H1 (cell line): ENCODE data around the gene E2F1. TPM values are rescaled to one million over a fixed set of nuclear protein-coding genes. Genes with fewer than 3 reads are reported as not detected.

Source experiments
- CTCF ChIA-PET: fragments of 300-600 bp; sonication (Branson Sonifier 250); formaldehyde crosslinking; loops from one replicate; lab custom pipeline; 2021; ENCODE audit not compliant: partially characterized antibody; lab: Charles Lee
- POLR2A ChIA-PET: fragments of 300-600 bp; sonication (Branson Sonifier 250); formaldehyde crosslinking; loops from one replicate; lab custom pipeline; 2021; ENCODE audit warnings: inconsistent platforms; ENCODE audit not compliant: partially characterized antibody; lab: Charles Lee
- DNase-seq, 2 experiments: peaks; one replicate each; pipeline versions ENCODE4 v3.0.0 to v3.0.0-alpha.2; 2010 to 2022; ENCODE audit warnings: low spot score in 2 of 2, low read depth in 1 of 2, mixed read lengths in 1 of 2
- FAIRE-seq: peaks from 2 replicates; lab custom pipeline; 2011; peaks lifted over from hg19 to GRCh38; lab: Jason Lieb, UNC
- H2AFZ ChIP-seq: 2 replicates; pipeline ENCODE4 v1.8.1; 2012; ENCODE audit warnings: low read length, inconsistent platforms
- H2AK5ac ChIP-seq: 2 replicates; pipeline ENCODE4 v1.6.1; 2013; ENCODE audit warnings: low read depth, low read length
- H2BK120ac ChIP-seq: replicated peaks from 2 replicates; pipeline ENCODE3; 2013; ENCODE audit warnings: low read depth, low read length, inconsistent platforms
- H2BK12ac ChIP-seq: 2 replicates; pipeline ENCODE4 v1.6.1; 2013; ENCODE audit warnings: low read depth, low read length
- H2BK15ac ChIP-seq: 2 replicates; pipeline ENCODE4 v1.6.1; 2013; ENCODE audit warnings: low read length
- H2BK20ac ChIP-seq: 2 replicates; pipeline ENCODE4 v1.6.1; 2013; ENCODE audit warnings: low read length
- H2BK5ac ChIP-seq: 2 replicates; pipeline ENCODE4 v1.6.1; 2013; ENCODE audit warnings: low read depth, low read length
- H3K14ac ChIP-seq: 2 replicates; pipeline ENCODE4 v1.6.1; 2013; ENCODE audit warnings: inconsistent platforms; ENCODE audit not compliant: insufficient read length
- H3K18ac ChIP-seq: 2 replicates; pipeline ENCODE4 v1.6.1; 2013; ENCODE audit warnings: low read length; ENCODE audit errors: extremely low read depth
- H3K23ac ChIP-seq: 2 replicates; pipeline ENCODE4 v1.6.1; 2013; ENCODE audit warnings: inconsistent platforms; ENCODE audit not compliant: insufficient read length
- H3K23me2 ChIP-seq: 2 replicates; pipeline ENCODE4 v1.6.1; 2013; ENCODE audit warnings: low read depth, low read length
- H3K27ac ChIP-seq: 2 replicates; pipeline ENCODE4 v1.6.1; 2011; ENCODE audit warnings: low read depth, low read length, inconsistent platforms
- H3K27me3 ChIP-seq, 4 experiments: replicated peaks in 1 of 4; 1 replicate in 1 of 4; 2 replicates in 3 of 4; pipeline versions ENCODE4 v1.6.1 to v1.8.1; 2011 to 2013; ENCODE audit warnings: low read length in 3 of 4, mild to moderate bottlenecking in 3 of 4, inconsistent platforms in 2 of 4, mixed read lengths in 2 of 4, moderate library complexity in 1 of 4; ENCODE audit not compliant: control insufficient read depth in 3 of 4, insufficient read depth in 3 of 4; ENCODE audit errors: extremely low read depth in 1 of 4
- H3K36me3 ChIP-seq, 4 experiments: 2 replicates each; pipeline versions ENCODE4 v1.6.1 to v1.8.1; 2011 to 2013; ENCODE audit warnings: mild to moderate bottlenecking in 4 of 4, low read length in 3 of 4, moderate library complexity in 2 of 4, control low read depth in 1 of 4, inconsistent platforms in 1 of 4; ENCODE audit not compliant: insufficient read depth in 4 of 4, control insufficient read depth in 2 of 4
- H3K4ac ChIP-seq: replicated peaks from 2 replicates; pipeline ENCODE3; 2013; ENCODE audit warnings: low read length, low read depth, mixed read lengths, inconsistent platforms; ENCODE audit not compliant: insufficient read length
- H3K4me1 ChIP-seq, 4 experiments: replicated peaks in 1 of 4; 1 replicate in 1 of 4; 2 replicates in 3 of 4; pipeline versions ENCODE4 v1.6.1 to v1.8.1; 2011 to 2013; ENCODE audit warnings: low read length in 3 of 4, inconsistent platforms in 2 of 4, mixed read lengths in 1 of 4; ENCODE audit not compliant: insufficient read depth in 4 of 4, control insufficient read depth in 3 of 4
- H3K4me2 ChIP-seq, 2 experiments: 2 replicates each; pipeline versions ENCODE4 v1.6.1 to v1.8.1; 2011 to 2013; ENCODE audit warnings: low read depth in 2 of 2, low read length in 2 of 2, control low read depth in 1 of 2, inconsistent platforms in 1 of 2, mild to moderate bottlenecking in 1 of 2; ENCODE audit not compliant: insufficient read depth in 1 of 2
- H3K4me3 ChIP-seq, 4 experiments: fragments of 200-600, 300-600 bp in 1 of 4; sonication (generic), shearing (Covaris generic), sonication (Bioruptor Twin) in 1 of 4; 2 replicates each; pipeline versions ENCODE4 v1.5.1 to v1.8.1; 2011 to 2016; ENCODE audit warnings: low read length in 4 of 4, low read depth in 3 of 4, control low read depth in 2 of 4, inconsistent platforms in 2 of 4, mild to moderate bottlenecking in 2 of 4, mixed read lengths in 1 of 4, moderate library complexity in 1 of 4; ENCODE audit not compliant: insufficient read depth in 2 of 4; ENCODE audit errors: extremely low read depth in 1 of 4
- H3K56ac ChIP-seq: replicated peaks from 2 replicates; pipeline ENCODE3; 2013; ENCODE audit warnings: low read depth, mild to moderate bottlenecking, mixed read lengths, low read length, inconsistent platforms; ENCODE audit not compliant: insufficient read length
- H3K79me1 ChIP-seq: 2 replicates; pipeline ENCODE4 v1.6.1; 2013; ENCODE audit warnings: low read depth, low read length, control low read depth
- H3K79me2 ChIP-seq, 2 experiments: 2 replicates each; pipeline versions ENCODE4 v1.6.1 to v1.8.1; 2012 to 2013; ENCODE audit warnings: low read length in 2 of 2, mild to moderate bottlenecking in 2 of 2, inconsistent platforms in 1 of 2; ENCODE audit not compliant: insufficient read depth in 2 of 2, control insufficient read depth in 1 of 2
- H3K9ac ChIP-seq, 4 experiments: replicated peaks in 1 of 4; 1 replicate in 1 of 4; 2 replicates in 3 of 4; pipeline versions ENCODE4 v1.6.1 to v1.8.1; 2011 to 2013; ENCODE audit warnings: low read depth in 3 of 4, low read length in 3 of 4, control low read depth in 2 of 4, mild to moderate bottlenecking in 2 of 4, moderate library complexity in 2 of 4, inconsistent platforms in 1 of 4; ENCODE audit errors: extremely low read depth in 1 of 4
- H3K9me3 ChIP-seq, 2 experiments: 2 replicates each; pipeline versions ENCODE4 v1.6.1 to v1.8.1; 2012 to 2013; ENCODE audit warnings: mild to moderate bottlenecking in 2 of 2, moderate library complexity in 2 of 2, control low read depth in 1 of 2, inconsistent platforms in 1 of 2, low read depth in 1 of 2, low read length in 1 of 2, mixed read lengths in 1 of 2; ENCODE audit not compliant: insufficient read depth in 2 of 2
- H4K20me1 ChIP-seq, 2 experiments: replicated peaks in 1 of 2; 2 replicates each; pipeline versions ENCODE3 to v1.8.1; 2011 to 2013; ENCODE audit warnings: inconsistent platforms in 2 of 2, low read length in 2 of 2, mild to moderate bottlenecking in 1 of 2; ENCODE audit not compliant: insufficient read depth in 2 of 2, control insufficient read depth in 1 of 2
- H4K5ac ChIP-seq: 2 replicates; pipeline ENCODE4 v1.6.1; 2013; ENCODE audit warnings: low read length, low read depth, mixed read lengths, inconsistent platforms; ENCODE audit not compliant: insufficient read length
- H4K8ac ChIP-seq: 2 replicates; pipeline ENCODE4 v1.8.0; 2013; ENCODE audit warnings: mild to moderate bottlenecking, moderate library complexity, low read length, inconsistent platforms; ENCODE audit not compliant: insufficient read depth; ENCODE audit errors: extremely low read depth
- H4K91ac ChIP-seq: replicated peaks from 2 replicates; pipeline ENCODE3; 2013; ENCODE audit warnings: low read length, mixed read lengths, inconsistent platforms; ENCODE audit not compliant: insufficient read length
- BACH1 ChIP-seq: IDR thresholded peaks from 2 replicates; pipeline ENCODE4 v1.6.1; 2012; ENCODE audit warnings: low read length, improper control_type of control experiment
- EP300 ChIP-seq, 2 experiments: IDR thresholded peaks; 1 replicate in 1 of 2; 2 replicates in 1 of 2; pipeline ENCODE4 v1.6.1; 2011 to 2012; ENCODE audit warnings: low read depth in 2 of 2, low read length in 2 of 2, mild to moderate bottlenecking in 2 of 2, borderline replicate concordance in 1 of 2, inconsistent platforms in 1 of 2, moderate library complexity in 1 of 2
- FOSL1 ChIP-seq: IDR thresholded peaks from 2 replicates; pipeline ENCODE4 v1.6.1; 2011; ENCODE audit warnings: mild to moderate bottlenecking, low read depth, low read length, moderate library complexity; ENCODE audit not compliant: insufficient read depth
- POLR2AphosphoS5 ChIP-seq: IDR thresholded peaks from 2 replicates; pipeline ENCODE4 v1.6.1; 2011; ENCODE audit warnings: low read depth, low read length
- SIX5 ChIP-seq: IDR thresholded peaks from 2 replicates; pipeline ENCODE4 v1.6.1; 2011; ENCODE audit warnings: mild to moderate bottlenecking, low read depth, low read length
- TCF12 ChIP-seq: IDR thresholded peaks from 2 replicates; pipeline ENCODE4 v1.6.1; 2011; ENCODE audit warnings: low read depth, mild to moderate bottlenecking, low read length
- WGBS, 2 experiments: shearing (Covaris generic) in 1 of 2; methylation state at CpG; one replicate each; pipeline versions ENCODE4 v1.1.6 to v1.1.7; 2013 to 2015; ENCODE audit warnings: low lambda C conversion rate in 2 of 2, mixed read lengths in 2 of 2, inconsistent platforms in 1 of 2, low coverage in 1 of 2, missing lambda C conversion rate in 1 of 2; ENCODE audit not compliant: insufficient replicate concordance in 2 of 2, insufficient coverage in 1 of 2, insufficient read length in 1 of 2; ENCODE audit errors: extremely low coverage in 1 of 2, missing lambda C conversion rate in 1 of 2; 5-methylcytosine and 5-hydroxymethylcytosine counted together
- polyA plus RNA-seq, 7 experiments: library from polyadenylated mRNA; depleted of rRNA in 3 of 7; stranded (reverse) in 5 of 7; unstranded in 2 of 7; fragments of >200 nt in 5 of 7; fragments of 200-250 nt in 2 of 7; gene quantifications; 1 replicate in 5 of 7; 2 replicates in 1 of 7; 4 replicates in 1 of 7; pipeline versions ENCODE4 v1.2.1 to v1.2.3, GENCODE V29; 2011 to 2013; ENCODE audit warnings: missing spikeins in 2 of 7, mixed read lengths in 2 of 7
- total RNA-seq: library from RNA; stranded (reverse); fragmentation: NEBNext Ultra II Directional; extraction: Animal tissue kit (Norgen Biotek cat#: 25700); gene quantifications from 2 replicates; pipeline ENCODE4 v1.2.1, GENCODE V29; 2021
- TF ChIP-seq, protein P1 (sequence below): IDR thresholded peaks from 2 replicates; pipeline ENCODE4 v1.6.1; 2012; ENCODE audit warnings: inconsistent platforms
- TF ChIP-seq, protein P2 (sequence below): IDR thresholded peaks from 2 replicates; pipeline ENCODE4 v1.6.1; 2011; ENCODE audit warnings: low read depth, mild to moderate bottlenecking, low read length; ENCODE audit not compliant: insufficient read depth

The E2F1 gene
- total and polyA plus RNA-seq, 2 of the 8 experiments (the other 6 are each of a cell fraction or from before 2014, with no cell fraction given) = 33.4 to 35.8 TPM

DNA sequence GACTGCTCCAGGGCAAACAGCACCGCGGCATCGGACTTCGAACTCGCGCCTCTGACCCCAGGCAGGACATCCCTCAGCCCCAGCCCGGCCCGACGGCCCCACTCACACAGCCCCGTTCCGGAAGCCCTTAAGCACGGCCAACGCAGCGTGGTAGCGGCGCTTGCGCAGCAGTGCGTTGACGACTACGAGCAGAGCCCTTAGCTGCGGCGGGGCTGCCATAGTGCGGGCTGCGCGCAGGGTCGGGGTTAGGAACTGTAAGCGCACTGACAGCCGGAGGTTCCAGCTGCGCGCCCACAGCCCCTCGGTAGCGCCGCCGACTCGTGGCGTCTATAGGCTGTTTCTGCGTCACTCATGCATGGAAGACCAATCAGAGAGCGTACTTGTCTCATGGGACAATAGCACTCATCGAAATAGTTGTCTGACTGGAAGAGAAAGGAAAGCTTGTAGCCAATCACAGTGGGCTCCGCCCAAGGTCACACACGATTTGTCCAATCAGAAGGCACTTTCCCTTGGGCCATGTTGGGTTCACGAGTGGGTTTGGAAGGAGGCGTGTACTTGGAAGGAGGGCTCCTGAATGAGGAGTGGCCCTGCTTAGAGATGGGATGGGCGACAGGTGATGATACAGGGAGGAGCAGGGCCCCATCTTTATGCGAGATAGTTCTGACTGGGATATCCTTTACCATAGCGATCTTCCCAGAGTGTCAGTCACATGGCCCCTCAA, 34.0 kb upstream of the E2F1 start, which contains the start of gene PXMP4:
Gene PXMP4, minus strand, starts transcription at position 322 of the 721 bp plus-strand sequence. Its CDS starts 103 bp downstream, at position 219.
- ChIA-PET CTCF (interaction anchor here (1.0 to 1.4 kb wide), 2 partner anchors 22 to 25 kb away, joined by 3 to 5 read pairs; no protein-coding TSS in a partner anchor), POLR2A (interaction anchor here (0.7 to 1.9 kb wide), 13 partner anchors 9 to 53 kb away, joined by 3 to 8 read pairs (median 4); partner anchors contain the start of gene ACTL10)
- FAIRE-seq (peak; percentile 45), DNase-seq (peak; percentile 57 to 73)
- H3K79me1 ChIP-seq = no peaks in the 10 kb centered on the region
- H2BK120ac ChIP-seq = no peak within 1 kb of the TSS
- peak within 1 kb of the TSS; percentile 67 for H3K4ac ChIP-seq
- no peak within 1 kb of the TSS for H3K27ac ChIP-seq
- no peak within 1 kb of the TSS; the same call in 1 of the 2 replicates for H4K8ac ChIP-seq
- no peak within 1 kb of the TSS for H3K18ac ChIP-seq
- peak within 1 kb of the TSS; percentile 92 for H2BK15ac ChIP-seq
- H2BK20ac ChIP-seq = no peak within 1 kb of the TSS
- no peaks in the 10 kb centered on the region for H3K79me2 ChIP-seq
- WGBS, 2 experiments = 45% methylated on average over 44 of the region's 46 CpGs; no CpG with 5 or more reads in 1 of the 2 experiments
- H2BK5ac ChIP-seq = no peak within 1 kb of the TSS
- peak within 1 kb of the TSS; percentile 69 for H3K4me2 ChIP-seq
- H2BK12ac ChIP-seq = peak within 1 kb of the TSS; percentile 39; the same call in 1 of the 2 replicates
- no peak within 1 kb of the TSS for H3K9ac ChIP-seq
- peak within 1 kb of the TSS; percentile 47 for H2AFZ ChIP-seq
- H3K4me3 ChIP-seq = peak within 1 kb of the TSS; percentile 45 to 63 (median 54)
- no peaks in the 10 kb centered on the region for H3K27me3 ChIP-seq
- H3K36me3 ChIP-seq = no peaks in the 10 kb centered on the region
- H3K23ac ChIP-seq = no peak within 1 kb of the TSS
- H3K9me3 ChIP-seq = no peaks in the 10 kb centered on the region
- H3K14ac ChIP-seq = no peak within 1 kb of the TSS
- no peak within 1 kb of the TSS for H4K91ac ChIP-seq
- H3K23me2 ChIP-seq = peaks cover 6% of the 10 kb centered on the region
- H3K4me1 ChIP-seq = no peaks in the 10 kb centered on the region; a peak in 1 of 7 replicates
- H2AK5ac ChIP-seq = 0 out of 2 replicates have a peak within 1 kb of the TSS, but pooled peaks have one; percentile 53
- no peak within 1 kb of the TSS for H3K56ac ChIP-seq
- H4K5ac ChIP-seq = no peak within 1 kb of the TSS
- H4K20me1 ChIP-seq = no peaks in the 10 kb centered on the region
- TF ChIP-seq EP300 (IDR thresholded peaks at IDR 0.05; ENCODE audit: borderline replicate concordance in 1 of 2, low read depth in 2 of 2, low read length in 2 of 2) = no peak
- TF ChIP-seq, protein P1, sequence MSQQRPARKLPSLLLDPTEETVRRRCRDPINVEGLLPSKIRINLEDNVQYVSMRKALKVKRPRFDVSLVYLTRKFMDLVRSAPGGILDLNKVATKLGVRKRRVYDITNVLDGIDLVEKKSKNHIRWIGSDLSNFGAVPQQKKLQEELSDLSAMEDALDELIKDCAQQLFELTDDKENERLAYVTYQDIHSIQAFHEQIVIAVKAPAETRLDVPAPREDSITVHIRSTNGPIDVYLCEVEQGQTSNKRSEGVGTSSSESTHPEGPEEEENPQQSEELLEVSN = 0 out of 2 replicates have a peak, but pooled peaks have one; percentile 29
- TF ChIP-seq SIX5 = no peak
- no peak for TF ChIP-seq FOSL1
- peak; percentile 39; the same call in 1 of the 2 replicates for TF ChIP-seq BACH1
- no peak for TF ChIP-seq POLR2AphosphoS5
- TF ChIP-seq, protein P2, sequence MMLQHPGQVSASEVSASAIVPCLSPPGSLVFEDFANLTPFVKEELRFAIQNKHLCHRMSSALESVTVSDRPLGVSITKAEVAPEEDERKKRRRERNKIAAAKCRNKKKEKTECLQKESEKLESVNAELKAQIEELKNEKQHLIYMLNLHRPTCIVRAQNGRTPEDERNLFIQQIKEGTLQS = no peak
- no peak for TF ChIP-seq TCF12
